ACC112 (cell line): Measurements from ENCODE around the gene MCF2L.

Experiments
- H2AFZ ChIP-seq: fragments of 200-600 bp; sonication (generic); one replicate; pipeline ENCODE4 v1.6.0; 2017; ENCODE audit warnings: antibody characterized with exemption, low read length; ENCODE audit not compliant: unreplicated experiment
- H3K27ac ChIP-seq: fragments of 200-600 bp; sonication (generic); 2 replicates; pipeline ENCODE4 v1.5.1; 2014; ENCODE audit warnings: low read depth, mild to moderate bottlenecking, antibody characterized with exemption, low read length, moderate library complexity
- H3K27me3 ChIP-seq: fragments of 200-600 bp; sonication (generic); 2 replicates; pipeline ENCODE4 v1.6.1; 2014; ENCODE audit warnings: mild to moderate bottlenecking, antibody characterized with exemption, low read length, moderate library complexity, mixed read lengths; ENCODE audit not compliant: insufficient read depth
- H3K36me3 ChIP-seq: fragments of 200-600 bp; sonication (generic); 2 replicates; pipeline ENCODE4 v1.6.1; 2016; ENCODE audit warnings: mild to moderate bottlenecking, antibody characterized with exemption, low read length, moderate library complexity, mixed read lengths; ENCODE audit not compliant: insufficient read depth
- H3K4me1 ChIP-seq: fragments of 200-600 bp; sonication (generic); one replicate; pipeline ENCODE4 v1.6.1; 2016; ENCODE audit warnings: low read length, mixed read lengths; ENCODE audit not compliant: insufficient read depth, unreplicated experiment, control insufficient read depth
- H3K4me3 ChIP-seq: fragments of 200-600 bp; sonication (generic); 2 replicates; pipeline ENCODE4 v1.5.1; 2014; ENCODE audit warnings: mild to moderate bottlenecking, low read depth, low read length
- H3K79me2 ChIP-seq: fragments of 200-600 bp; sonication (generic); one replicate; pipeline ENCODE4 v1.6.0; 2016; ENCODE audit warnings: low read length; ENCODE audit not compliant: control insufficient read depth, unreplicated experiment, insufficient read depth

The MCF2L gene

DNA sequence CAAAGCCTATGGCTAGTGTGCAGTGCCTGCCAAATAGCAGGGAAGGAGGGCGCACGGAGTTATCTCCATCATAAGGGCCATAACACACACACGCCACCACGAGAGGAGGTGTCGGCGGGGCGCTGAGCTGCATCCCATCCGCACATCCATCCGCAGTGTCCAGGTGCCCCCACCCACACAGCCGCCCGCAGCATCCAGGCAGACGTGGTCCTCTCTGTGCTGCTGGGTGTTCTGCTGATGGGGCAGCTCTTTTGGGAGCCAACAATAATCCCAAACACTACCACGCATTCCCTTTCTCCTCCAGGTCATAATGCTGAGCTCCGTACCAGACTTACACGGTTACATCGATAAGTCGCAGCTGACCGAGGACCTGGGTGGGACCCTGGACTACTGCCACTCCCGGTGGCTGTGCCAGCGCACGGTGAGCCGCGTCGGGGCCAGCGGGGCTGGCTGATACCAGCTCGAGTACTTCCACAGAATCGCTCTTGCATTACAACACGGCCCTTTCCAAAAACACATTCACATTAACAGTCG lies 95.1 kb downstream of the MCF2L start:
- no peaks in the 10 kb centered on the region for H3K36me3 ChIP-seq
- H3K4me3 ChIP-seq: peak overlapping the region; percentile 69
- H3K27ac ChIP-seq: peak overlapping the region; percentile 82
- no peaks in the 10 kb centered on the region for H3K27me3 ChIP-seq
- H3K4me1 ChIP-seq: peaks cover 11% of the 10 kb centered on the region
- H2AFZ ChIP-seq: peak overlapping the region; percentile 68
- no peaks in the 10 kb centered on the region for H3K79me2 ChIP-seq

DNA sequence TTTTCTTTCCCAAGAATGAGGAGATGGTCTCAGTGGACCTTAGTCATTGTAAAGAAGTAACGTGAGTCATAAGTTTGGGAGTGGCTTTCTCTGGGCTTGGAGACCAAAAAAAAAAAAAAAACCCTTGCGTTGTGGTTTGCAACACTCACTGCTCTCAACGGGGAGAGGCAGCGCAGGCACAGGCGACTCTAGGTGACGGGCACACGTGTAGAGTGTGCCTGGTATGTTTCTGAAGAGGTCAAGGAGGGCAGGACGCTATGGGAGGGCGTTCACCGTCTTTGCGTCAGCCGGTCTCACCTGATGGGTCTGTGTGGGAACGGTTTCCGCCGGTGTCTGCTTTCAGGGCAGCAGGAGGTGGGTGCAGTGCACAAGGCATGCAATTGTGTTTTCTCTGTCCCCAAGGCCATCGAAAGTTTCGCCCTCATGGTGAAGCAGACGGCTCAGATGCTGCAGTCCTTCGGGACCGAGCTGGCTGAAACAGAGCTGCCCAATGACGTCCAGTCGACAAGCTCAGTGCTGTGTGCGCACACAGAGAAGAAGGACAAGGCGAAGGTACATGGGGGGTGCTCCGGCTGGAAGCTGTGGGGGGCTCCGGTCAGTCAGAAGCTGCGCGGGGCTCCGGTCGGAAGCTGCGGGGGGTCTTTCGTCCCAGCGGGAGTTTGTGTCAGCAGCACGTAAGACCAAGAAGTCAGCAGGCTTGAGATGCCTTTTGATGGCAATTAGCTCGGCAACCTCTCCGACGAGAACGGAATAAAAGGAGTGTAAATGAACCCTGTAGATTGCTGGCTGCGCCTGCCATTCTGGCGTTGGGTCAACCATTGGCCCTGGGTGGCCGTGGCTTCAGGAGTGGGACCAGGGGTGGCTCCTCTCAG lies 95.8 kb downstream of the MCF2L start:
- no peaks in the 10 kb centered on the region for H3K79me2 ChIP-seq
- peaks cover 11% of the 10 kb centered on the region for H3K4me1 ChIP-seq
- no peaks in the 10 kb centered on the region for H3K27me3 ChIP-seq
- peak overlapping the region; percentile 10 for H2AFZ ChIP-seq
- H3K27ac ChIP-seq: peak overlapping the region; percentile 82
- peak overlapping the region; percentile 69 for H3K4me3 ChIP-seq
- no peaks in the 10 kb centered on the region for H3K36me3 ChIP-seq

GRCh38 chr13:113065406-113066141 lies 96.6 kb downstream of the MCF2L start:
- Histone ChIP-seq H3K4me3 (peak overlapping the region; percentile 69), H3K36me3 (no peaks in the 10 kb centered on the region), H3K4me1 (peaks cover 11% of the 10 kb centered on the region), H3K27me3 (no peaks in the 10 kb centered on the region), H3K27ac (peak overlapping the region; percentile 82; the same call in 1 of the 2 replicates), H2AFZ (peak overlapping the region; percentile 10), H3K79me2 (no peaks in the 10 kb centered on the region)

DNA sequence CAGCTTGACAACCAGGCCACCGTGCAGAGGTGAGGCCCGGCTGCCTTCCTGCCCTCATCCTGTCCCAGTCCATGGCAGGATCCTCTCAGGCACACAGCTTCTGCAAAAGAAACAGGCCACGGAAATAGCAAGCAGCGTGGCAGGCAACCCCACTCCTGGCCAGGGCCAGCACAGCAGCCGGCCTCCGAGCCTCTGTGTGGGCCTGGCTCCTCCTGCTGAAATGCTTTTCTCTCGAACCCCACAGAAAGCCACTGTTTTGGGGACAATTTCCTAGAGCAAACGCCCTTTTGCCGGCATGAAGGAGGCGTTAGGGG lies 97.1 kb downstream of the MCF2L start:
- H2AFZ ChIP-seq: no peak overlapping the region
- no peaks in the 10 kb centered on the region for H3K27me3 ChIP-seq
- H3K4me1 ChIP-seq: peaks cover 11% of the 10 kb centered on the region
- H3K79me2 ChIP-seq: no peaks in the 10 kb centered on the region
- no peak overlapping the region for H3K27ac ChIP-seq
- no peaks in the 10 kb centered on the region for H3K36me3 ChIP-seq
- no peak overlapping the region for H3K4me3 ChIP-seq

GRCh38 chr13:113066746-113067145 lies 97.7 kb downstream of the MCF2L start:
- no peak overlapping the region for H3K27ac ChIP-seq
- no peak overlapping the region for H2AFZ ChIP-seq
- no peaks in the 10 kb centered on the region for H3K36me3 ChIP-seq
- no peaks in the 10 kb centered on the region for H3K79me2 ChIP-seq
- H3K4me3 ChIP-seq: no peak overlapping the region
- H3K27me3 ChIP-seq: no peaks in the 10 kb centered on the region
- peaks cover 11% of the 10 kb centered on the region for H3K4me1 ChIP-seq

- Histone ChIP-seq H3K27me3 (peaks cover 4% of the 10 kb centered on the region; the same call in 1 of the 2 replicates), H3K4me3 (no peak overlapping the region), H3K27ac (no peak overlapping the region), H3K79me2 (no peaks in the 10 kb centered on the region), H2AFZ (no peak overlapping the region), H3K4me1 (peaks cover under 1% of the 10 kb centered on the region), H3K36me3 (no peaks in the 10 kb centered on the region)
These were observed 101.1 kb downstream of the MCF2L start for GRCh38 chr13:113069861-113070805.

DNA sequence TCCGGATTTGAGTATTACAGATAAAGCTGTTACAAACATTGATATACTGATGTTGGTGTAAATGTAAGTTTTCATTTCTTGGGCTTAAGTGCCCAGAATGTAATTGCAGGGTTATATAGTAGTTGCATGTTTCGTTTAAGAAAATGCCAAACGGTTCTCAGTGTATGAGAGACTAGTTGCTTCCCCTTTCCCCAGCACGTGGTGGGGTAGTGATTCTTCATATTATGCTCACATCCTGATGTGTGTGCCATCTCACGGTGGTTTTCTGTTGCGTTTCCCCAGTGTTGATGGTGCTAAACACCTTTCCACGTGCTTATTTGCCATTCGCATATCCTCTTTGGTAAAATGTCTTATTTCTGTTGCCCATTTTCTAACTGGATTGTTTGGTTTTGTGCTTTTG lies 101.8 kb downstream of the MCF2L start:
- Histone ChIP-seq H3K27ac (no peak overlapping the region), H3K4me1 (no peaks in the 10 kb centered on the region), H3K4me3 (no peak overlapping the region), H3K27me3 (peaks cover 4% of the 10 kb centered on the region; the same call in 1 of the 2 replicates), H2AFZ (no peak overlapping the region), H3K36me3 (no peaks in the 10 kb centered on the region), H3K79me2 (no peaks in the 10 kb centered on the region)

GRCh38 chr13:113072376-113072775 lies 103.4 kb downstream of the MCF2L start:
- Histone ChIP-seq H3K27ac (no peak overlapping the region), H2AFZ (no peak overlapping the region), H3K27me3 (peaks cover 4% of the 10 kb centered on the region; the same call in 1 of the 2 replicates), H3K4me3 (no peak overlapping the region), H3K36me3 (no peaks in the 10 kb centered on the region), H3K4me1 (no peaks in the 10 kb centered on the region), H3K79me2 (no peaks in the 10 kb centered on the region)

GRCh38 chr13:113073942-113074341 lies 104.9 kb downstream of the MCF2L start:
- no peak overlapping the region for H3K4me3 ChIP-seq
- no peaks in the 10 kb centered on the region for H3K79me2 ChIP-seq
- H3K36me3 ChIP-seq: no peaks in the 10 kb centered on the region
- H2AFZ ChIP-seq: no peak overlapping the region
- no peaks in the 10 kb centered on the region for H3K4me1 ChIP-seq
- H3K27me3 ChIP-seq: peaks cover 4% of the 10 kb centered on the region; the same call in 1 of the 2 replicates
- no peak overlapping the region for H3K27ac ChIP-seq

GRCh38 chr13:113074401-113074800 lies 105.4 kb downstream of the MCF2L start:
- H3K4me3 ChIP-seq: no peak overlapping the region
- H3K79me2 ChIP-seq: no peaks in the 10 kb centered on the region
- H3K4me1 ChIP-seq: no peaks in the 10 kb centered on the region
- H3K27ac ChIP-seq: no peak overlapping the region
- peaks cover 4% of the 10 kb centered on the region; the same call in 1 of the 2 replicates for H3K27me3 ChIP-seq
- no peaks in the 10 kb centered on the region for H3K36me3 ChIP-seq
- no peak overlapping the region for H2AFZ ChIP-seq
